HG03442 (cell line): Measurements from ENCODE around the gene RAB8B.

Source experiments
- ATAC-seq: cut with Tn5 transposase; IDR thresholded peaks from one replicate; pipeline ENCODE4 v1.9.1; 2021; ENCODE audit warnings: mild to moderate bottlenecking, moderate library complexity; ENCODE audit not compliant: unreplicated experiment

Gene RAB8B

DNA sequence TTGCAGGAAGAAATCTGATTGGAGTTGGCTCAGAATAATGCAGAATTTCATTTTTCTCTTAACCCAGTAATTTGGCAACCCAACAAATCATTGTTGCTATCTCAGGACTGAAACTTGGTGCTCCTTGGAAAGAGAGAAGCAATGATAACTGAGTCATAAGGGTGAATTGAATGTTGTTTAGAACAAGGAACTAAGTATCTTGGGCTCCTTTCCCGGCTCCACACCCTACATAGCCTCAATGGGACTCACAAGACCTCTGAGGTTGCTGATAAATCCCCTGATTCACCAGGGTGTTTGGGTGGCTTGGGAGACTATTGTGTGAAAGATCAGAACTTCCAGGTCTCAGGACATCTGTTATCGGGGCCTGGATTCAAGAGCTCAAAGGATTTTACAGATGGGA is 7.8 kb upstream of the RAB8B start:
- ATAC-seq = no peak

GRCh38 chr15:63185206-63185605 is 4.2 kb upstream of the RAB8B start:
- no peak for ATAC-seq

- no peak for ATAC-seq
Observed at GRCh38 chr15:63186065-63186464, 3.3 kb upstream of the RAB8B start.

DNA sequence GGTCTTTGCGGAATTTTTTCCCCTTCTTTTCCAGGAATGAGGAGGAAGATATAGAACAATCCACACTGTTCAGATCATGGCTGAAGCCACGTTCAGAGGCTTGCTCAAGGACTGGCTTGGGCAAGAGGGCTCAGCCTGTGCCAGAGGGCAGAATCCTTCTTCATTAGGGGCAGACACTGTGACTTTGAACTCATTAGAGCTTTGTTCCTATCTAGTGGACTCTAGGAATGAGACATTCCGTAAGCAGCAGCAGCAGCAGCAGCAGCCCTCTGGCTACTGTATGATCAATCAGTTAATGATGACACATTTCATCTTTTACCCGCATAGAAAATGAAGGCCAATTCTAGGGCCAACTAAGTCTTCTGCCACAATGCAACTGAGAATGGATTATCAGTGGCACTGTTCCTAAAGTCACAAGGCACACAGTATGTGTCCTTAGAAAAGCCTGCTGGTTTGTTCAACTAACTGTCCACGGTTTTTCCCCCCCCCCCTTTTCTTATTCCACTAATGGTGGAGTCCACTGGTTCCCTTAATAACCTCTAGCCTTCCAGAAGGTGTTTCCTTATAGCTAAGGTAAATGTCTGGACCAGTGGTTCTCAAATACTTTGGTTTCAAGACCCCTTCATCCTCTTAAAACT is 1.7 kb upstream of the RAB8B start:
- ATAC-seq = no peak

DNA sequence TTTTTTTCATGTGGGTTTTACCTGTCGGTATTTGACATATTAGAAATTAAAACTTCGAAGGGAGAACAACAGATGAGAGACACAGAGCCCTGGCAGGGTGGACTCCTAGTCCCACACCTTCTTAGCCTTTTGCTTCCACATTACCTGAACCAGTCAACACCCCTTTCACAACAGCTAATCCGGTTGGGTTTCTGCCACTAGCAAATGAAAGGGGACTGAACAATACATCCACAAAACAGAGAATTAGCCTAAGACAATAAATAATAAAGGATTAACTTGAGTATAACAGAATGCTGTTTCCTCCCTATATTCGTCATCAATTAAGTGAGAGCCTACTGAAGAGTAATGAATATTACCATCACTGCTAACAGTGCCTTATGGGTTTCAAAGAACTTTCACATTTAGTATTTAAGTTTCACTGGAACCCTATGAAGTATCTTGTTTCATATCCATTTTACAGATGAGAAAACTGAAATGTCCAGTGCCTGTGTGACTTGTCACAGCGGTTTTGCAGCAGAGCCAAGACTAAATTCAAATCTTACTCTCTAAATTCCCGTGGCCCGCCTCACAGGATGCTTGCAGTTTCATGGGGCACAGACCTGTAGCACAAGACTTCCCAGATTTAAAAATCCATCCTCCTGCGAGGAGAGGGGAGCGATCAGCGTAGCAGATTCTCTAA is 1.0 kb upstream of the RAB8B start:
- no peak for ATAC-seq

DNA sequence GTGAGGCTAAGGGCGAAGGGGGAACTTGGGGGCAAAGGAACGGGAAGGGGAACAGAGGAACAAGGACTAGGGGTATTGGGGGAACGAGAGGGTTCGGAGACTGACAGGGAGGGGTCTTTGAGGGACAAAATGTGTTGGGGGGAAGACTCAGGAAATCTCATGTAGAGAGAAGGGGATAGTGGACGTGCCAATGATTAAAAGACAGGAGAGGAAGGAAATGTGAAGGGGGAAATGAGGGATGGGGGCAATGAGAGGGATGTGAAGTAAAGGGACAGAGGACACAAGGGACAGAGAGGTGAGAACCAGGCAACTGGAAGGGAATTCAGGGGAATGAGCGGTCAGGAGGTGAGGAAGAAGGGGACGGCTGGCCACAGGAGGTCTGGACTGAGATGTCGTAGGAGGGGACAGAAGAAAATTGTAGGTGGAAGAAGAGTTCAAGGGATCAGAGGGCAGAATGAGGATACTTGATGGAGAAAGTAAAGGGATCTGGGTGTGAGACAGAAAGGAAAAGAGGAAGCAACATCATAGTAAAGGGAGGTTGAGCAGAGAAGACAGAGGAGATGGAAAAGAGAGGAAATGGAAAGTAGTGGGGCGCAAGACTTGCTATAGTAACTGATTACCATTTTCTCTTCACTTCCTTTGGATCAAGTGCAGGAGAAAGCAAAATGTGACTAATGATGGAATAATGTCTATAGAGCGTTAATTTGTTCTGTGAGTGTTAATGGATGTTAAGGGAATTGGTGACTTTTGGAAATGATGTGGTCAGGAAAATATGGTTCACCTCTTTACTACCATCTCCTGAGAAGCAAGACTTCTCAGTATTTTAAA is 749 bp downstream of the RAB8B start:
- no peak for ATAC-seq

GRCh38 chr15:63190769-63191649 is 1.6 kb downstream of the RAB8B start:
- ATAC-seq = no peak

DNA sequence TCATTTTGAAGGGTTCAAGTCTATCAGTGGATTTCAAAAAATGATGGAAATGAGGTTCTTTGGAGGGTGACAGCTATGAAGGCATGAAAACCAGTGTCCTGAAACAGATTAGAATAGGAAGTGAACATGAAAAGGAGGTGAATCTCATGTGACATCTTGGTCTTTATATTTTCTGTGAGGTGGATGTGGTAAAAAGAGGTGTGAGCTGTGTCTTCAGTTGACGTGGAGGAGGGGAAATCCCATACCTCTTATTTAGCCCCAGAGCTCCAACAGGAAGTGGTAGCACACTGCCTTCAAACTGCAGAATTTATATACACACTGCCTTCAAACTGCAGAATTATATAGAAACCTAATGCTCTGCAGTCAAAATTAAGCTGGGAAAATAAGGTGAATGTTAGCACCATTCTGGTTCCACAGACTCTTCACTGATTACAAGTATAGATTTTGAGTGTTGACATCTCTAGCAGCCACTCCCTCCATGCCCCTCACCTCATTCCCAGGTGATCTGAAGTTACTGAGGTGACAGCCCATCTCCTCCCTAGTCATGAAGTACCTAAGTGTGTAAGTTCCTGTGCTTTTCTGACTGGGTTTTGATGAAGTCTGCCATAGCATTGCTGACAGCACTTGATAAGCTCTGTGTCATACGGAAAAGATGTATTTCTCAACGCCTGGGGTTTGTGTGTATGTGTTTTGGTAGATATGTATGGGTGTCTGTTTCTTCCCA is 2.7 kb downstream of the RAB8B start:
- peak; percentile 32 for ATAC-seq

DNA sequence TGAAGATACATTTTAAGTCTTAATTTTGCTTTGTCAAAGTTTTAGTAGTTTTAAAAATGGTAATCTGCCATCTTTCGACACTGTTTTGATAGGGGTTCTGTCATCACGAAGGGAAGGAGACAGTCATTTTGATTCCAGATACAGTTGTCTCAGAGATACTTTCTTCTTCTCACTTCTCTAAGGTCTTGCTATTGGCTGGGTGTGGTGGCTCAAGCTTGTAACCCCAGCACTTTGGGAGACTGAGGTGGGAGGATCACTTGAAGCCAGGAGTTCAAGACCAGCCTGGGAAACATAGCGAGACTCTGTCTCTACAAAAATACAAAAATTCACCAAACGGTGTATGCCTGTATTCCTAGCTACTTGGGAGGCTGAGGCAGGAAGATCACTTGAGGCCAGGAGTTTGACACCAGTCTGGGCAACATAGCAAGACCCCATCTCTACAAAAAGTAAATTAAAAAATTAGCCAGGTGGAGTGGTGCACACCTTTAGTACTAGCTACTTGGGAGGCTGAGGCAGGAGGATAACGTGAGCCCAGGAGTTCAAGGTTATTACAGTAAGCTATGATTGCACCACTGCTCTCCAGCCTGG is 3.3 kb downstream of the RAB8B start:
- no peak for ATAC-seq

GRCh38 chr15:63194302-63194701 is 4.9 kb downstream of the RAB8B start:
- no peak for ATAC-seq

GRCh38 chr15:63194880-63195568 is 5.6 kb downstream of the RAB8B start:
- ATAC-seq = no peak

GRCh38 chr15:63195569-63196015 is 6.2 kb downstream of the RAB8B start:
- ATAC-seq = no peak

- no peak for ATAC-seq
Observed at GRCh38 chr15:63196842-63197241, 7.4 kb downstream of the RAB8B start.

- no peak for ATAC-seq
Observed at GRCh38 chr15:63197626-63198025, 8.2 kb downstream of the RAB8B start.

GRCh38 chr15:63198371-63199250 is 9.2 kb downstream of the RAB8B start:
- no peak for ATAC-seq

GRCh38 chr15:63200464-63201249 is 11.3 kb downstream of the RAB8B start:
- no peak for ATAC-seq

GRCh38 chr15:63202861-63203260 is 13.5 kb downstream of the RAB8B start:
- ATAC-seq = no peak
